ENCODE data around the gene CASP7. TPM values are rescaled to one million over a fixed set of nuclear protein-coding genes. Genes with fewer than 3 reads are reported as not detected.
"Not testable (repeated sequence)": the region's sequence is repeated elsewhere in the genome, so short reads cannot be mapped to it uniquely, and the experiment has no call there.

CASP7 gene
- total RNA-seq, 2 donors from 2014 or later, result 76.9 to 139 TPM

DNA sequence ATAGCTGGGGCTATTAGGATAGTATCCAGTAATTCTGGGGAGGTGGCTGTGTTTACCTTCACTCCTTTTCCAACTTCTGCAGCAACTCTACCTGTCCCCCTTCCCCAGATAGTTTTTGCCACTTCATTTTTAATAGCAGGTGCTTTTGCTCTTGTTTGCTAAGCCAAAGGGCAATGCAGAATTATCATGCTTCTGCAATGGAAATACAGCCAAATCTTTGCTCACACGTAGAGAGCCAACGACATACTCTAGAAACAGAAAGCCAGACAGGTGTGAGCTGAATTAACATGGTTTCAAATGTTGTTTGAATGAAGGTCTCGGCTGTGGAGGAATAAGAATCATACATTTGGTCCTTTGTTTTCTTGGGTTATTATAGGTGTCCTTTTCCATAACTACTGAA, 86.2 kb downstream of the CASP7 start:
- no peak for DNase-seq
- no peak overlapping the region for H3K27ac ChIP-seq
- intact Hi-C loops (cut with DNase I), result no loop called here

DNA sequence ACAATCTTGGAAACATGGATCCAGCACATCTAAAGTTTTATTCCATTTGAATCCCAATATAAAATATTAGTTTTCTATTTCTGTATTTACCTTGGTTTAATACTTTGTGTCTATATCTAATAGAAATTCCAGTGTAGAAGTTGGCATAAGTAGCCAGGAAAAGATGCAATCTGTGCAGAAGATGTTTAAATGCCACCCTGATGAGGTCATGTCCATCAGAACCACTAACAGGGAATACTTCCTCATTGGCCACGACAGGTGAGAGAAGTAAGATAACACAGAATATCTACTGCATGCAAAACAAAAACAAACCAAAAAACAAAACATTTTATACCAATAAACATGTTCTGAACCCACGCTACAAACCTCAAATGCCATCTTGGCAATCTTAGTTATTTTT, 87.5 kb downstream of the CASP7 start:
- intact Hi-C loops (cut with DNase I), result no loop called here
- no peak for DNase-seq

More for the DNA sequence above, 86.2 kb downstream of the CASP7 start:
- Histone ChIP-seq H3K4me1 (no peaks in the 10 kb centered on the region), H3K9ac (ENCODE audit: low read depth in 2 of 2, low read length in 2 of 2) (peak overlapping the region in 1 of 2 donors; percentile 38), H3K9me3 (no peaks in the 10 kb centered on the region), H3K27me3 (no peaks in the 10 kb centered on the region), H3K36me3 (no peaks in the 10 kb centered on the region), H3K4me3 (no peak overlapping the region)
- TF ChIP-seq, protein P1, sequence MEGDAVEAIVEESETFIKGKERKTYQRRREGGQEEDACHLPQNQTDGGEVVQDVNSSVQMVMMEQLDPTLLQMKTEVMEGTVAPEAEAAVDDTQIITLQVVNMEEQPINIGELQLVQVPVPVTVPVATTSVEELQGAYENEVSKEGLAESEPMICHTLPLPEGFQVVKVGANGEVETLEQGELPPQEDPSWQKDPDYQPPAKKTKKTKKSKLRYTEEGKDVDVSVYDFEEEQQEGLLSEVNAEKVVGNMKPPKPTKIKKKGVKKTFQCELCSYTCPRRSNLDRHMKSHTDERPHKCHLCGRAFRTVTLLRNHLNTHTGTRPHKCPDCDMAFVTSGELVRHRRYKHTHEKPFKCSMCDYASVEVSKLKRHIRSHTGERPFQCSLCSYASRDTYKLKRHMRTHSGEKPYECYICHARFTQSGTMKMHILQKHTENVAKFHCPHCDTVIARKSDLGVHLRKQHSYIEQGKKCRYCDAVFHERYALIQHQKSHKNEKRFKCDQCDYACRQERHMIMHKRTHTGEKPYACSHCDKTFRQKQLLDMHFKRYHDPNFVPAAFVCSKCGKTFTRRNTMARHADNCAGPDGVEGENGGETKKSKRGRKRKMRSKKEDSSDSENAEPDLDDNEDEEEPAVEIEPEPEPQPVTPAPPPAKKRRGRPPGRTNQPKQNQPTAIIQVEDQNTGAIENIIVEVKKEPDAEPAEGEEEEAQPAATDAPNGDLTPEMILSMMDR (IDR thresholded peaks at IDR 0.05), result no peak

GRCh38 chr10:113770346-113770745, 90.6 kb downstream of the CASP7 start:
- TF ChIP-seq, protein P1 (IDR thresholded peaks at IDR 0.05), result no peak
- no peak overlapping the region for H3K4me3 ChIP-seq
- no peaks in the 10 kb centered on the region for H3K36me3 ChIP-seq
- intact Hi-C loops (cut with DNase I), result no loop called here
- no peak overlapping the region for H3K27ac ChIP-seq
- no peak overlapping the region for H3K9ac ChIP-seq (ENCODE audit: low read depth in 2 of 2, low read length in 2 of 2)
- no peaks in the 10 kb centered on the region for H3K9me3 ChIP-seq
- no peaks in the 10 kb centered on the region for H3K27me3 ChIP-seq
- DNase-seq, result no peak
- no peaks in the 10 kb centered on the region for H3K4me1 ChIP-seq

More for the DNA sequence above, 87.5 kb downstream of the CASP7 start:
- TF ChIP-seq, protein P1 (IDR thresholded peaks at IDR 0.05), result no peak
- no peaks in the 10 kb centered on the region for H3K4me1 ChIP-seq
- H3K4me3 ChIP-seq, result no peak overlapping the region
- no peaks in the 10 kb centered on the region for H3K36me3 ChIP-seq
- H3K9ac ChIP-seq (ENCODE audit: low read depth in 2 of 2, low read length in 2 of 2), result no peak overlapping the region
- no peaks in the 10 kb centered on the region for H3K27me3 ChIP-seq
- H3K27ac ChIP-seq, result no peak overlapping the region
- no peaks in the 10 kb centered on the region for H3K9me3 ChIP-seq

DNA sequence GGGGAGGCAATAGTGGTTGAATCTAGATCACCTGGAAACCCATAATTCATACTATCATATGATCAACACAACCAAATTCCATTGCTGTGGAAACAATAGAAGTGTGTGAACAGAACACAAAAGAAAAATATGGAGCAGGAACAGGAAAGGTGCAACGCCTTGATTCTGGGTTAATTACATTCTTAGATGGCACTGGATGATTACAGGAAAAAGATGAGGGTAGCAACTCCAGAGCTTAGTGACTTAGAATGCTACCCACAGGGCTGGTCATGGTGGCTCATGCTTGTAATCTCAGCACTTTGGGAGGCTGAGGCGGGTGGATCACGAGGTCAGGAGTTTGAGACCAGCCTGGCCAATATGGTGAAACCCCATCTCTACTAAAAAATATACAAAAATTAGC, 91.4 kb downstream of the CASP7 start:
- H3K9ac ChIP-seq (ENCODE audit: low read depth in 2 of 2, low read length in 2 of 2); H3K36me3 ChIP-seq; H3K27ac ChIP-seq; H3K4me1 ChIP-seq; DNase-seq; H3K9me3 ChIP-seq; H3K4me3 ChIP-seq; H3K27me3 ChIP-seq; intact Hi-C loops (cut with DNase I): not testable (repeated sequence)

- H3K27me3 ChIP-seq, result no peaks in the 10 kb centered on the region
- no peak overlapping the region for H3K9ac ChIP-seq (ENCODE audit: low read depth in 2 of 2, low read length in 2 of 2)
- H3K36me3 ChIP-seq, result no peaks in the 10 kb centered on the region
- intact Hi-C loops (cut with DNase I), result loop anchor here (5.0 kb wide), 1 partner anchor 38 kb away; no protein-coding TSS in a partner anchor
- H3K4me1 ChIP-seq, result no peaks in the 10 kb centered on the region
- H3K4me3 ChIP-seq, result no peak overlapping the region
- TF ChIP-seq, protein P1 (IDR thresholded peaks at IDR 0.05), result no peak
- no peaks in the 10 kb centered on the region for H3K9me3 ChIP-seq
- DNase-seq, result no peak
- no peak overlapping the region for H3K27ac ChIP-seq
Measured at GRCh38 chr10:113775686-113776294, 96.1 kb downstream of the CASP7 start.

- Histone ChIP-seq H3K9me3 (no peaks in the 10 kb centered on the region), H3K27ac (no peak overlapping the region), H3K36me3 (no peaks in the 10 kb centered on the region), H3K9ac (ENCODE audit: low read depth in 2 of 2, low read length in 2 of 2) (no peak overlapping the region), H3K27me3 (no peaks in the 10 kb centered on the region), H3K4me3 (no peak overlapping the region), H3K4me1 (no peaks in the 10 kb centered on the region)
- TF ChIP-seq, protein P1 (IDR thresholded peaks at IDR 0.05), result no peak
- intact Hi-C loops (cut with DNase I), result loop anchor here (5.0 kb wide), 1 partner anchor 39 kb away; no protein-coding TSS in a partner anchor
- no peak for DNase-seq
Measured at GRCh38 chr10:113776553-113776952, 96.8 kb downstream of the CASP7 start.

Data from colonic mucosa (tissue), 4 donors.